TTC549 (cell line): Measurements from ENCODE around the gene IGFL2.
"Not testable (repeated sequence)": the region's sequence is repeated elsewhere in the genome, so short reads cannot be mapped to it uniquely, and the experiment has no call there.

Source experiments
- FAIRE-seq: peaks from 2 replicates; lab custom pipeline; 2012; peaks lifted over from hg19 to GRCh38; lab: Jason Lieb, UNC

IGFL2 gene

GRCh38 chr19:46147791-46148288 is at the start of gene IGFL2:
TSS of gene IGFL2 (plus strand) at chr19:46148238. CDS start at chr19:46148279, 41 bp downstream.
- no peak for FAIRE-seq

GRCh38 chr19:46100344-46100743 is 47.7 kb upstream of the IGFL2 start:
- no peak for FAIRE-seq

- no peak for FAIRE-seq
Observed at GRCh38 chr19:46101293-46101692, 46.7 kb upstream of the IGFL2 start.

GRCh38 chr19:46102333-46102732 is 45.7 kb upstream of the IGFL2 start:
- not testable (repeated sequence) for FAIRE-seq

GRCh38 chr19:46107371-46107770 is 40.7 kb upstream of the IGFL2 start:
- FAIRE-seq, result no peak

- FAIRE-seq, result no peak
Observed at GRCh38 chr19:46109876-46110275, 38.2 kb upstream of the IGFL2 start.

GRCh38 chr19:46111376-46111775 is 36.7 kb upstream of the IGFL2 start:
- FAIRE-seq, result no peak

GRCh38 chr19:46112527-46112926 is 35.5 kb upstream of the IGFL2 start:
- no peak for FAIRE-seq

- FAIRE-seq, result no peak
Observed at GRCh38 chr19:46113726-46114125, 34.3 kb upstream of the IGFL2 start.

- no peak for FAIRE-seq
Observed at GRCh38 chr19:46115396-46116106, 32.5 kb upstream of the IGFL2 start.

- FAIRE-seq, result no peak
Observed at GRCh38 chr19:46116121-46116520, 31.9 kb upstream of the IGFL2 start.

- FAIRE-seq, result no peak
Observed at GRCh38 chr19:46118136-46118535, 29.9 kb upstream of the IGFL2 start.

- FAIRE-seq, result peak; percentile 25
Observed at GRCh38 chr19:46124638-46125115, 23.4 kb upstream of the IGFL2 start, which contains the start of gene IGFL3. TSS of gene IGFL3 (minus strand) at chr19:46124688. CDS start at chr19:46124649, 39 bp downstream.

GRCh38 chr19:46125447-46125846 is 22.6 kb upstream of the IGFL2 start:
- FAIRE-seq, result no peak

GRCh38 chr19:46126086-46126580 is 21.9 kb upstream of the IGFL2 start:
- FAIRE-seq, result no peak

- FAIRE-seq, result peak; percentile 93
Observed at GRCh38 chr19:46131485-46132143, 16.4 kb upstream of the IGFL2 start.

- FAIRE-seq, result no peak
Observed at GRCh38 chr19:46132508-46133100, 15.4 kb upstream of the IGFL2 start.

- peak; percentile 99 for FAIRE-seq
Observed at GRCh38 chr19:46133101-46133627, 14.9 kb upstream of the IGFL2 start.

GRCh38 chr19:46133777-46134241 is 14.2 kb upstream of the IGFL2 start:
- no peak for FAIRE-seq

GRCh38 chr19:46134527-46134926 is 13.5 kb upstream of the IGFL2 start:
- FAIRE-seq, result no peak

GRCh38 chr19:46137915-46138473 is 10.0 kb upstream of the IGFL2 start:
- FAIRE-seq, result no peak

GRCh38 chr19:46141421-46141820 is 6.6 kb upstream of the IGFL2 start:
- FAIRE-seq, result no peak
